PC-9 (cell line): ENCODE measurements around the gene EPHA7.

Source experiments
- EZH2 ChIP-seq: fragments of 200-600 bp; sonication (generic); IDR thresholded peaks from 2 replicates; pipeline ENCODE4 v1.8.0; 2017; ENCODE audit warnings: antibody characterized with exemption, low read depth
- TF ChIP-seq, protein P1 (sequence below): fragments of 200-600 bp; sonication (generic); conservative IDR thresholded peaks from 2 replicates; pipeline ENCODE4 v1.6.1; 2017; ENCODE audit warnings: mixed run types, antibody characterized with exemption, mild to moderate bottlenecking, moderate library complexity

DNA sequence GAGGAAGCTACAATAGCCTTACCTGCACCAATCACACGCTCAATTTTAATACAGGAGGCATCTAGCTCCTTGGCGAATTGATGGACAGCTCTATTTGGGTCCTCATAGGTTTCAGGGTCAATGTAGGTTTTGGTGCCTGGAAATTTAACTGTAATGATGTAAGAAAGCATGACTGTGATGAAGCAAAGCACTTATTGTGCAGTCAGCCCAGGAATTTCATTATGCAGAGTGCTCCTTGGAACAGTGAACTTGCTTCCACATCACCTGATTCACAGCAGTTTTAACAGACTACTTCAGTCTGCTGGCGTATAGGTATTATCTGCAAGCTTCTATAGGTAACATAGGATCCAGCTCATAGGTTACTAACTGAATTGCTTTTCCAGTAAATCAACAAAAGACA, 160.0 kb downstream of the EPHA7 start:
- TF ChIP-seq, protein P1, sequence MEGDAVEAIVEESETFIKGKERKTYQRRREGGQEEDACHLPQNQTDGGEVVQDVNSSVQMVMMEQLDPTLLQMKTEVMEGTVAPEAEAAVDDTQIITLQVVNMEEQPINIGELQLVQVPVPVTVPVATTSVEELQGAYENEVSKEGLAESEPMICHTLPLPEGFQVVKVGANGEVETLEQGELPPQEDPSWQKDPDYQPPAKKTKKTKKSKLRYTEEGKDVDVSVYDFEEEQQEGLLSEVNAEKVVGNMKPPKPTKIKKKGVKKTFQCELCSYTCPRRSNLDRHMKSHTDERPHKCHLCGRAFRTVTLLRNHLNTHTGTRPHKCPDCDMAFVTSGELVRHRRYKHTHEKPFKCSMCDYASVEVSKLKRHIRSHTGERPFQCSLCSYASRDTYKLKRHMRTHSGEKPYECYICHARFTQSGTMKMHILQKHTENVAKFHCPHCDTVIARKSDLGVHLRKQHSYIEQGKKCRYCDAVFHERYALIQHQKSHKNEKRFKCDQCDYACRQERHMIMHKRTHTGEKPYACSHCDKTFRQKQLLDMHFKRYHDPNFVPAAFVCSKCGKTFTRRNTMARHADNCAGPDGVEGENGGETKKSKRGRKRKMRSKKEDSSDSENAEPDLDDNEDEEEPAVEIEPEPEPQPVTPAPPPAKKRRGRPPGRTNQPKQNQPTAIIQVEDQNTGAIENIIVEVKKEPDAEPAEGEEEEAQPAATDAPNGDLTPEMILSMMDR, result no peak
- TF ChIP-seq EZH2, result no peak
